Activated CD8-positive, alpha-beta memory T cell treated with anti-CD3 and anti-CD28 coated beads, Interleukin-2, amount 10 ng/mL, durations not matched to agents 7 days and 5 days (primary cell): Measurements from ENCODE around the gene LRIF1. TPM values are rescaled to one million over a fixed set of nuclear protein-coding genes. Genes with fewer than 3 reads are reported as not detected.
"Not testable (repeated sequence)": the region's sequence is repeated elsewhere in the genome, so short reads cannot be mapped to it uniquely, and the experiment has no call there.

Source experiments
- ATAC-seq: fragments of 150-1000 bp; cut with Tn5 transposase; one replicate; pipeline ENCODE4 v1.10.0; 2021; ENCODE audit warnings: moderate library complexity
- CTCF ChIA-PET: fragments of 350-600 bp; sonication (Branson Sonifier 250); formaldehyde crosslinking; loops from one replicate; lab custom pipeline; 2021; ENCODE audit warnings: antibody characterized with exemption; lab: Charles Lee
- DNase-seq: peaks from one replicate; pipeline ENCODE4 v3.0.0-alpha.2; 2020
- H3K27ac Mint-ChIP-seq: one replicate; pipeline ENCODE4 v1.8.0; 2021; ENCODE audit warnings: mild to moderate bottlenecking, mixed read lengths
- H3K27me3 Mint-ChIP-seq: one replicate; pipeline ENCODE4 v1.8.0; 2021; ENCODE audit warnings: mixed read lengths
- H3K36me3 Mint-ChIP-seq: one replicate; pipeline ENCODE4 v1.8.0; 2021; ENCODE audit warnings: mild to moderate bottlenecking, mixed read lengths
- H3K4me1 Mint-ChIP-seq: one replicate; pipeline ENCODE4 v1.8.0; 2021; ENCODE audit warnings: mixed read lengths
- H3K4me3 Mint-ChIP-seq: one replicate; pipeline ENCODE4 v1.8.0; 2021; ENCODE audit warnings: mild to moderate bottlenecking, moderate library complexity, mixed read lengths
- H3K9me3 Mint-ChIP-seq: one replicate; pipeline ENCODE4 v1.8.0; 2022; ENCODE audit warnings: low read depth, mixed read lengths
- total RNA-seq, 2 experiments: library from RNA; stranded (reverse); gene quantifications; one replicate each; pipeline ENCODE4 v1.2.3, GENCODE V29; 2021

The LRIF1 gene, protein sequence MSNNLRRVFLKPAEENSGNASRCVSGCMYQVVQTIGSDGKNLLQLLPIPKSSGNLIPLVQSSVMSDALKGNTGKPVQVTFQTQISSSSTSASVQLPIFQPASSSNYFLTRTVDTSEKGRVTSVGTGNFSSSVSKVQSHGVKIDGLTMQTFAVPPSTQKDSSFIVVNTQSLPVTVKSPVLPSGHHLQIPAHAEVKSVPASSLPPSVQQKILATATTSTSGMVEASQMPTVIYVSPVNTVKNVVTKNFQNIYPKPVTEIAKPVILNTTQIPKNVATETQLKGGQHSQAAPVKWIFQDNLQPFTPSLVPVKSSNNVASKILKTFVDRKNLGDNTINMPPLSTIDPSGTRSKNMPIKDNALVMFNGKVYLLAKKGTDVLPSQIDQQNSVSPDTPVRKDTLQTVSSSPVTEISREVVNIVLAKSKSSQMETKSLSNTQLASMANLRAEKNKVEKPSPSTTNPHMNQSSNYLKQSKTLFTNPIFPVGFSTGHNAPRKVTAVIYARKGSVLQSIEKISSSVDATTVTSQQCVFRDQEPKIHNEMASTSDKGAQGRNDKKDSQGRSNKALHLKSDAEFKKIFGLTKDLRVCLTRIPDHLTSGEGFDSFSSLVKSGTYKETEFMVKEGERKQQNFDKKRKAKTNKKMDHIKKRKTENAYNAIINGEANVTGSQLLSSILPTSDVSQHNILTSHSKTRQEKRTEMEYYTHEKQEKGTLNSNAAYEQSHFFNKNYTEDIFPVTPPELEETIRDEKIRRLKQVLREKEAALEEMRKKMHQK
- total RNA-seq: 10 to 100 TPM; 20.7 to 21.3 TPM

DNA sequence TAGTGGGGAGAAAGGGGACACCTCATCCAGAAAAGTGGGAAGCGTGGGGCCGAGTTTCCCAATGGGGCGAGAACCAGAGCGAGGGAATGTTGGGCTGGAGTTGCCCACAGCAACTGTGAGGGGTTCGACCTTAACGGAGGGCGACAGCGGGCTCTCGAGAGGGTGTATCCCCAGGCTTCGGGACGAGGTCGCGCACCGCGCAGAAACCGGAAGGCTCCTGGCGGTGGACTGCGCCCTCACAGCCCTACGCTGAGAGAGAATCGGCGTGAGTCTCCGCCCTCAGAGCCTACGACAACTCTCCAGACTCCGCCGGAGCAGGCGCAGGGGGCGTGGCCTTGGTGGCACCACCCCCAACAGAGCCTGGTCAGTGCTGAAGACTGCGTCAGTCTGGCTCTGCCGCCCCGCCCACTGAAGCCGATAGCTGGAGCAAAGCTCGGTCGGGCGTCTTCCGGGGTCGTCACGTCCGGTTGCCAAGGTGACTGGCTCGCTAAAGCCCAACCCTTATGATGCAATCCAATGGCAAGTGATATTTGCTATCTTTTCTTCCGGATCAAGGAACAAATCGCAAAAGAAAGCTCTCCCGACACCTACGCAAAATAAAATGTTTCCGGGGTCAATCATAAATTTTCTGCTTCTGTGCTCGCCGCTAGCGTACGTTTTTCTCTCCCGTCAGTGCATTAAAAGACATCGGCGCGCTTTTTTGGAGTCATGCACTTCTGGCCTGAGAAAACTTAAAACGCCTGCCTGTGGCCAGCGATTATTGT lies at the start of gene LRIF1:
TSS of gene LRIF1 (minus strand) at position 232 of the 764 bp plus-strand sequence. CDS start 234 bp downstream, outside the sequence.
- ATAC-seq: peak; percentile 99
- H3K4me1 Mint-ChIP-seq: peaks cover 37% of the 10 kb centered on the region
- peak within 1 kb of the TSS; percentile 80 for H3K4me3 Mint-ChIP-seq
- peaks cover 47% of the 10 kb centered on the region for H3K36me3 Mint-ChIP-seq
- DNase-seq: peak; percentile 100
- peaks cover 19% of the 10 kb centered on the region for H3K9me3 Mint-ChIP-seq
- peaks cover 11% of the 10 kb centered on the region for H3K27me3 Mint-ChIP-seq
- CTCF ChIA-PET: interaction anchor here (0.6 to 2.2 kb wide), 15 partner anchors 10 to 260 kb away, joined by 3 to 10 read pairs (median 3); no protein-coding TSS in a partner anchor
- peak within 1 kb of the TSS; percentile 93 for H3K27ac Mint-ChIP-seq

DNA sequence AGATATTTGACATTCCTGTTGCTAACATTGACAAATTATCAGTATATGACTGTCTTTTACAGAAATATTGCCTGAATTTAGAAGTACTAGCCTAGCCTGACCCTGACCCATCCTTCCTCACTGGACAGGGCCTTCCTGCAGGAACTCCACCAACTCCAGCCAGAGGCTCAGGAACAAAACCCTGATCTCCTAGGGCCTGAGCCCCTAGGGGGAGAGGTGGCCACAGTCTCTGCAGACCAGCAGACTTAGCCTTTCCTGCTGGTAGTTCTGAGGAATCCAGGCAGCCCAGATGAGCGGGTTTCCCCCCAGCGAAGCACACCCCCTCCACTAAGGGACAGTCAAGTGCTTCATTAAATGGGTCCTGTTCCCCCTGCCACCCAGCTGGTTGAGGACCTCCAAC lies 44.3 kb upstream of the LRIF1 start:
- no peaks in the 10 kb centered on the region for H3K4me1 Mint-ChIP-seq
- H3K9me3 Mint-ChIP-seq: peaks cover 8% of the 10 kb centered on the region
- DNase-seq (no peak), ATAC-seq (no peak)
- H3K36me3 Mint-ChIP-seq: peaks cover 2% of the 10 kb centered on the region
- CTCF ChIA-PET: no interaction called here
- H3K27ac Mint-ChIP-seq: no peak overlapping the region
- no peak overlapping the region for H3K4me3 Mint-ChIP-seq
- peaks cover 48% of the 10 kb centered on the region for H3K27me3 Mint-ChIP-seq

DNA sequence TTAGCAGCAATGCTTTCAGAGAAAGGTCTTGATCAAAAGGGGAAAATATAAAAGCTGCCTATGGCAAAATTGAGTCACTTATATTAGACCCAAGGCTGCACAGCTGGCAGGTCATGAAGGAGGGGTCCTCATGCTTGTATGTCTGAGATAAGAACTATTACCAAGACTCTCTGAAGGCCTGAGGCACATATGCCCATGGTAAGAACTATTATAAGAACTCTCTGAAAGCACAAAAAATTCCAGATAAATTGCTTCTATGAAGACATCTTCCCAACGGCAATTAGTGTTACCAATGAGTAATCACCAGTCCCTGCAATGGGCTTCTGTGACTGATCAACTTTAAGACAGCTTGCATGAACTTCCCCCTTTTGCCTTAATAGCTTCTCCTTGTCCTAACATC lies 42.8 kb upstream of the LRIF1 start:
- peaks cover 10% of the 10 kb centered on the region for H3K9me3 Mint-ChIP-seq
- CTCF ChIA-PET: interaction anchor here (1.5 kb wide), 1 partner anchor 510 kb away, joined by 3 read pairs; no protein-coding TSS in a partner anchor
- no peak overlapping the region for H3K4me3 Mint-ChIP-seq
- no peaks in the 10 kb centered on the region for H3K4me1 Mint-ChIP-seq
- peaks cover 41% of the 10 kb centered on the region for H3K27me3 Mint-ChIP-seq
- H3K36me3 Mint-ChIP-seq: peaks cover 2% of the 10 kb centered on the region
- DNase-seq (no peak), ATAC-seq (no peak)
- H3K27ac Mint-ChIP-seq: no peak overlapping the region

DNA sequence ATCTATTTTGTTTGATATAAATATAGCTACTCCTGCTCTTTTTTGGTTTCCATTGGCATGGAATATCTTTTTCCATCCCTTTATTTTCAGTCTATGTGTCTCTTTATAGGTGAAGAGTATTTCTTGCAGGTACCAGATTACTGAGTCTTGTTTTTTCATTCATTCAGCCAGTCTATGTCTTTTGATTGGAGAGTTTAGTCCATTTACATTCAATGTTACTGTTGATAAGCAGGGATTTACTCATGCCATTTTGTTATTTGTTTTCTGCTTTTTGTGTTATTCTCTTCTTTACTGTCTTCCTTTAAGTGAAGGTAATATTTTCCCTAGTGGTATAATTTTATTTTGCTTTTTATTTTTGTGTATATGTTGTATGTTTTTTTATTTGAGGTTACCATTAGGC lies 35.9 kb upstream of the LRIF1 start:
- ATAC-seq, H3K9me3 Mint-ChIP-seq, H3K27ac Mint-ChIP-seq, H3K4me3 Mint-ChIP-seq, DNase-seq, H3K4me1 Mint-ChIP-seq, H3K36me3 Mint-ChIP-seq: not testable (repeated sequence)
- H3K27me3 Mint-ChIP-seq: peaks cover 66% of the 10 kb centered on the region
- CTCF ChIA-PET: interaction anchor here (0.7 kb wide), 1 partner anchor 894 kb away, joined by 3 read pairs; no protein-coding TSS in a partner anchor

DNA sequence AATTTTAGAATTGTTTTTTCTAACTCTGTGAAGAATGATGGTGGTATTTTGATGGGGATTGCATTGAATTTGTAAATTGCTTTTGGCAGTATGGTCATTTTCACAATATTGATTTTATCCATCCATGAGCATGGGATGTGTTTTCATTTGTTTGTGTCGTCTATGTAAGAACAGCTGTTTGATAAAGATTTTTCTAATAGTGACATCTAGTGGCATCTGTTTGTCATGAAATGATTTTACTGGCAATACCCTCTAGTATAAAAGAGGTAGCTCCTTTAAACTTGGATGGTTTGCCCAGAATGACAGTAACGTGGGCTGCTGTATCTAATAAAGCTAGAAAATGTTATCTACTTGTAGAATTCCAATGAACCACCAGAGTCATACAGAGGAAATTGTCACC lies 28.6 kb upstream of the LRIF1 start:
- CTCF ChIA-PET: interaction anchor here (0.6 to 2.2 kb wide), 24 partner anchors 10 to 630 kb away, joined by 3 to 17 read pairs (median 3); partner anchors contain the start of gene LRIF1
- H3K36me3 Mint-ChIP-seq, H3K9me3 Mint-ChIP-seq, H3K27ac Mint-ChIP-seq, DNase-seq, H3K4me3 Mint-ChIP-seq: not testable (repeated sequence)
- H3K27me3 Mint-ChIP-seq: peaks cover 44% of the 10 kb centered on the region
- peak; percentile 36 for ATAC-seq
- peaks cover 12% of the 10 kb centered on the region for H3K4me1 Mint-ChIP-seq

DNA sequence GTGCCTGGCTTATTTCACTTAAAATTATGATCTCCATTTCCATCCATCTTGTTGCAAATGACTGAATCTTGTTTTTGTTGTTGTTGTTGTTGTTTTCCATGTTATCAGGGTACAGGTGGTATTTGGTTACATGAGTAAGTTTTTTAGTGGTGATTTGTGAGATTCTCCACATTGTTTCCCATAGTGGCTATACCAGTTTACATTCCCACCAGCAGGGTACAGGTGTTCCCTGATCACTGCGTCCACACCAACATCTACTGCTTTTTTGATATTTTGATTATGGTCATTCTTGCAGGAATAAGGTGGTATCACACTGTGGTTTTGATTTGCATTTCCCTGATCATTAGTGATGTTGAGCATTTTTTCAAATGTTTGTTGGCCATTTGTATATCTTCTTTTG lies 27.6 kb upstream of the LRIF1 start:
- DNase-seq, ATAC-seq, H3K27ac Mint-ChIP-seq, H3K9me3 Mint-ChIP-seq, H3K4me3 Mint-ChIP-seq, H3K36me3 Mint-ChIP-seq: not testable (repeated sequence)
- CTCF ChIA-PET: interaction anchor here (1.3 to 1.6 kb wide), 4 partner anchors 27 to 208 kb away, joined by 4 to 7 read pairs (median 6); partner anchors contain the start of gene LRIF1
- peaks cover 12% of the 10 kb centered on the region for H3K4me1 Mint-ChIP-seq
- H3K27me3 Mint-ChIP-seq: peaks cover 34% of the 10 kb centered on the region

DNA sequence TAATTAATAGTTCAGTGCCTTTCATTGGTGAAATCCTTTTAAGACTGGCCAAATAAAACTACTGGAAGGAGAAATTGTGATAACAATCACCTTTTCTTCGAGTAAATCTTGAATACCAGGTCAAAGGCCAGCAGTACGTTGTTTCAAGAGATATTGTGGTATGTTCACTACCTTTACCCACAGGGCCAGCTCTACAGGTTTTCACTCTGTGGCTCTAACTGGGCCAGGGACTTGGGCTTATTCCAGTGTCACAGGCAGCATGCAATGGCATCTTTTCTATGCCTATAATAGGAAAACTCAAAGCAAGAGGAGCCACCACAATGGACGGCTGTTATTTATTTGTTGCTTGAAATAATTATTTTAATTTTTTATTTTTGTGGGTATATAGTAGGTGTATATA lies 26.8 kb upstream of the LRIF1 start:
- no peak for DNase-seq
- Mint-ChIP-seq H3K9me3 (no peaks in the 10 kb centered on the region), H3K4me3 (no peak overlapping the region), H3K27me3 (peaks cover 26% of the 10 kb centered on the region), H3K36me3 (peaks cover 2% of the 10 kb centered on the region), H3K4me1 (peaks cover 12% of the 10 kb centered on the region), H3K27ac (no peak overlapping the region)
- no peak for ATAC-seq
- CTCF ChIA-PET: interaction anchor here (1.3 kb wide), 1 partner anchor 207 kb away, joined by 4 read pairs; no protein-coding TSS in a partner anchor

DNA sequence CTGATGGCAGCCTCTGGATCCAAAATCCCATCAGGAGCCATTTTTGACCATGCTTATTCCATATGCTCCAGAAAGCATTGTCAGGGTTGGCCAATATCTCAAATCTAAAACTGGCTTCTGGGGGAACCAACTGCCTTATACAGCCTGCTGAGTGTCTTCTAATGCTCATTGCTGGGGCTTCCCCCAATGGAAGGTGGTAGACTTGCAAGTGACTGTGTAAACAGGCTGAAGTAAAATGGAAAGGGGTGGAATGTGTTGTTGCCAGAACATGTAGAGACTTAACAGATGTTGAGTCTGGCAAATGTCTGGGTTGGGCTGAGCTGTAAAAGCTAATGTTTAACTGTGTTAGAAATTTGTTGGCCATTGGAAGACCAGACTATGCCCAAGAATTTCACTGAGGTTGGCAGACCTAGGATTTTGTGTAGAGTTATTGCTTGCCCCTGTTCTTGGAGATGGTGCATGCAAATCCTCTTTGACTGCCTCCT lies 22.7 kb upstream of the LRIF1 start:
- Mint-ChIP-seq H3K27ac (no peak overlapping the region), H3K9me3 (no peaks in the 10 kb centered on the region), H3K4me1 (peaks cover 26% of the 10 kb centered on the region), H3K27me3 (peaks cover 4% of the 10 kb centered on the region), H3K36me3 (peaks cover 5% of the 10 kb centered on the region), H3K4me3 (no peak overlapping the region)
- ATAC-seq (no peak), DNase-seq (no peak)
- CTCF ChIA-PET: interaction anchor here (1.1 to 1.3 kb wide), 2 partner anchors 9 to 99 kb away, joined by 3 read pairs; no protein-coding TSS in a partner anchor

DNA sequence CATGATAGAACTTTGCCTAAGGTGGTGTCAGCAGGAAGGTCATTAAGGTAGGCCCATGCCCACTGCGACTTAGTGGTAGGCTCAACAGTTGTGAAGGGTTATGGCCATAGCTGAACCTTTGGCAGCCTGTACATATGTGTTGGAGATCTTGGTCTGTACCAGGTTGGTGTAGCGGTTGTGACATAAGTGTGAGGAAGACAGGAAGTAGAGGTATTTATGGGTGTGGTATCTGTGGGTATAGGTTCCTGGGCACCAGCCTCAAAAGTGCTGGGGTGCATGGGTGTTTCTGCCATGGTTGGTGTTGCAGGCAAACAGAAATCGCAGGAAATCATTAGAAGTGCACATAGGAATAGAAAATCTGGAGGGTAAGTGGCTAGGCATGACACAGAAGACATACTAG lies 18.6 kb upstream of the LRIF1 start:
- Mint-ChIP-seq H3K36me3 (peaks cover 5% of the 10 kb centered on the region), H3K4me1 (peaks cover 16% of the 10 kb centered on the region), H3K27ac (peak overlapping the region; percentile 45), H3K4me3 (no peak overlapping the region), H3K9me3 (peaks cover 4% of the 10 kb centered on the region), H3K27me3 (peaks cover 15% of the 10 kb centered on the region)
- CTCF ChIA-PET: interaction anchor here (1.2 kb wide), 1 partner anchor 10 kb away, joined by 5 read pairs; no protein-coding TSS in a partner anchor
- ATAC-seq (peak; percentile 81), DNase-seq (peak; percentile 57)

DNA sequence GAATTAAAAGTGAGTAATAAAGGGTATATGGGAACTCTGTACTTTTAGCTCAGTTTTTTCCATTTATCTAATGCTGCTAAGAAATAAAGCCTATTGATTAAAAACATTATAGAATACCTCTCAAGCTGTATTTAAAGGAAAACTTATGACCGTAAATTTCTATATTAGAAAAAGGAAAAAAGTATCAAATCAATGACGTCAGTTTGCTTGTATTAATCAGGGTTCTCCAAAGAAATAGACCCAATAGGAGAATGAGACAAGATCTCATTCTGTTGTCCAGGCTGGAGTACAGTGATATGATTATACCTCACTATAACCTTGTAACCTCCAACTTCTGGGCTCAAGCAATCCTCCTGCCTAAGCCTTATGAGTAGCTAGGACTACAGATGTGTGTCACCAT lies 15.4 kb upstream of the LRIF1 start:
- ATAC-seq: no peak
- H3K4me1 Mint-ChIP-seq: peaks cover 16% of the 10 kb centered on the region
- peaks cover 24% of the 10 kb centered on the region for H3K27me3 Mint-ChIP-seq
- CTCF ChIA-PET: interaction anchor here (1.0 kb wide), 1 partner anchor 16 kb away, joined by 3 read pairs; no protein-coding TSS in a partner anchor
- no peak overlapping the region for H3K4me3 Mint-ChIP-seq
- H3K9me3 Mint-ChIP-seq: peaks cover 11% of the 10 kb centered on the region
- peaks cover 10% of the 10 kb centered on the region for H3K36me3 Mint-ChIP-seq
- H3K27ac Mint-ChIP-seq: no peak overlapping the region
- DNase-seq: no peak

DNA sequence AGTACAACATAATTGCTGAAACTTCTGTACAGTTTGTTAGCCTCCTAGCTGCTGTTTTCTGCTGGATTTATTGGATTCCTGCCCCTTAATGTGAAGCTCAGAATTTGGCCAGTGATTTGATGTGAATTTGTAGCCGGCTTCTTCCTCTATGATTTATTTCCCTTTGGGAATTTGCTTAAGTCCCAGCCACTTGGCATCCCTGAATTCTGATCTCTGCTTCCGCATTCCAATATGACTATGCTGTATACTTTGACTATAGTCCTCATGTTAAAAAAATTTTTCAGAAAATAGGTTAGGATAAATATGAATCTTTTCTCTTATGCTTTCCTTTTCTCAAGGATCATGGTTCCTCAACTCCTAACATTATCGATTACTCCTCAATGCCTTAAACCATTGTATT lies 12.4 kb upstream of the LRIF1 start:
- CTCF ChIA-PET: no interaction called here
- Mint-ChIP-seq H3K4me3 (no peak overlapping the region), H3K9me3 (peaks cover 13% of the 10 kb centered on the region), H3K36me3 (peaks cover 7% of the 10 kb centered on the region), H3K27ac (no peak overlapping the region), H3K27me3 (peaks cover 50% of the 10 kb centered on the region), H3K4me1 (no peaks in the 10 kb centered on the region)
- DNase-seq: no peak
- no peak for ATAC-seq

DNA sequence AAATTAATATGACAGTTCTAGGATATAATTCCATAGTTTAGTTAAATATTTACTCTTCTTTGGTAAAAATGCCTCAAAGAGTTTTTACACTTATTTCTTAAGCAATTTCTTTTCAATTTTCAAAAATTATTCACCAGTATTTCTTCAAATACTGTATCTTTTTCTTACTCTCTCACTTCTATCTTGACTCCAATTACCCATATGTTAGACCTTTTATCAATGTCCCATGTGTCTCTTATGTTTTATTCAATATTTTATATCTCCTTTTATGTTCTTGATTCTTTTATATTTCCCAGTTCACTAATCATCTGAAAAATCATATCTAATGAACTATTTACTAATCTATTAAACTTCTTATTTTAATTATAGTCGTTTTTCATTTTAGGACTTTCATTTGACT lies 11.5 kb upstream of the LRIF1 start:
- no peak overlapping the region for H3K4me3 Mint-ChIP-seq
- no peak overlapping the region for H3K27ac Mint-ChIP-seq
- ATAC-seq (no peak), DNase-seq (no peak)
- H3K4me1 Mint-ChIP-seq: no peaks in the 10 kb centered on the region
- peaks cover 57% of the 10 kb centered on the region for H3K27me3 Mint-ChIP-seq
- CTCF ChIA-PET: no interaction called here
- peaks cover 9% of the 10 kb centered on the region for H3K9me3 Mint-ChIP-seq
- H3K36me3 Mint-ChIP-seq: peaks cover 5% of the 10 kb centered on the region
